Lung microvascular endothelial cell (primary cell): Measurements from ENCODE around the gene CASKIN1. TPM values are rescaled to one million over a fixed set of nuclear protein-coding genes. Genes with fewer than 3 reads are reported as not detected.

Source experiments
- DNase-seq, 2 donors: peaks; one replicate each; pipeline versions ENCODE4 v3.0.0 to v3.0.0-alpha.2; 2010; ENCODE audit warnings: low read depth in 2 of 2
- total RNA-seq: library from RNA; depleted of rRNA; stranded (reverse); fragments of >200 nt; gene quantifications from 2 replicates; pipeline ENCODE4 v1.2.1, GENCODE V29; 2014

The CASKIN1 gene
- total RNA-seq, 1 donor from 2014 or later: under 0.01 TPM

- no peak for DNase-seq
These were observed 35.9 kb upstream of the CASKIN1 start for GRCh38 chr16:2232094-2232990.

GRCh38 chr16:2231016-2231931, 34.9 kb upstream of the CASKIN1 start:
- DNase-seq: no peak

GRCh38 chr16:2230376-2230775, 34.0 kb upstream of the CASKIN1 start:
- no peak for DNase-seq

- DNase-seq: no peak
These were observed 33.3 kb upstream of the CASKIN1 start for GRCh38 chr16:2229632-2230250.

- DNase-seq: no peak
These were observed 32.7 kb upstream of the CASKIN1 start for GRCh38 chr16:2229091-2229490.

- DNase-seq: no peak
These were observed 31.9 kb upstream of the CASKIN1 start for GRCh38 chr16:2228161-2228824.

GRCh38 chr16:2226918-2227317, 30.5 kb upstream of the CASKIN1 start:
- no peak for DNase-seq

- no peak for DNase-seq
These were observed 29.9 kb upstream of the CASKIN1 start for GRCh38 chr16:2226245-2226793.

- peak; percentile 71 to 77 for DNase-seq
These were observed 27.6 kb upstream of the CASKIN1 start for GRCh38 chr16:2223942-2224486.

GRCh38 chr16:2223221-2223941, 27.0 kb upstream of the CASKIN1 start, which contains the start of gene E4F1:
Gene E4F1 (plus strand): TSS chr16:2223591. CDS start chr16:2223614, 23 bp downstream.
- peak; percentile 100 for DNase-seq

GRCh38 chr16:2216330-2216729, 19.9 kb upstream of the CASKIN1 start:
- no peak for DNase-seq

GRCh38 chr16:2214719-2214968, 18.2 kb upstream of the CASKIN1 start, which contains the start of gene PGP:
Gene PGP (minus strand): TSS chr16:2214840. CDS start chr16:2214777, 63 bp downstream.
- DNase-seq: no peak

- peak; percentile 23 to 42 for DNase-seq
These were observed 17.7 kb upstream of the CASKIN1 start for GRCh38 chr16:2213817-2214718.

GRCh38 chr16:2212362-2213324, 16.2 kb upstream of the CASKIN1 start:
- DNase-seq: no peak

GRCh38 chr16:2211923-2212347, 15.5 kb upstream of the CASKIN1 start:
- no peak for DNase-seq

GRCh38 chr16:2210386-2211365, 14.3 kb upstream of the CASKIN1 start, which contains the start of gene BRICD5:
Gene BRICD5 (minus strand): TSS chr16:2210863. CDS start chr16:2210833, 30 bp downstream.
- DNase-seq: no peak

- no peak for DNase-seq
These were observed 13.6 kb upstream of the CASKIN1 start for GRCh38 chr16:2210009-2210332.
